DMS 273 (cell line): ENCODE measurements around the gene TADA2A.
A peak's percentile ranks its signal among the peaks of the same experiment; 100 is the strongest.
"Not testable (repeated sequence)": the region's sequence is repeated elsewhere in the genome, so short reads cannot be mapped to it uniquely, and the experiment has no call there.

ENCODE experiments used
- DNase-seq: peaks from one replicate; lab custom pipeline; 2025; ENCODE audit not compliant: unreplicated experiment; lab: John Stamatoyannopoulos, UW

Gene TADA2A

GRCh38 chr17:37490638-37491614, 84.2 kb downstream of the TADA2A start:
- peak; percentile 86 for DNase-seq

GRCh38 chr17:37492167-37492566, 85.5 kb downstream of the TADA2A start:
- no peak for DNase-seq

- no peak for DNase-seq
Observed at GRCh38 chr17:37493249-37494027, 86.8 kb downstream of the TADA2A start.

GRCh38 chr17:37494401-37494831, 87.7 kb downstream of the TADA2A start:
- no peak for DNase-seq

- no peak for DNase-seq
Observed at GRCh38 chr17:37494971-37495370, 88.3 kb downstream of the TADA2A start.

- DNase-seq: no peak
Observed at GRCh38 chr17:37500378-37500777, 93.7 kb downstream of the TADA2A start.

- no peak for DNase-seq
Observed at GRCh38 chr17:37502009-37502936, 95.6 kb downstream of the TADA2A start.

GRCh38 chr17:37503148-37503547, 96.5 kb downstream of the TADA2A start:
- DNase-seq: no peak

- no peak for DNase-seq
Observed at GRCh38 chr17:37505333-37505732, 98.6 kb downstream of the TADA2A start.

- DNase-seq: peak; percentile 91
Observed at GRCh38 chr17:37506678-37507077, 100.0 kb downstream of the TADA2A start.

GRCh38 chr17:37507111-37507510, 100.4 kb downstream of the TADA2A start:
- DNase-seq: peak; percentile 88

- DNase-seq: no peak
Observed at GRCh38 chr17:37510056-37510455, 103.4 kb downstream of the TADA2A start.

GRCh38 chr17:37511642-37512041, 105.0 kb downstream of the TADA2A start:
- DNase-seq: not testable (repeated sequence)

GRCh38 chr17:37512442-37513068, 105.9 kb downstream of the TADA2A start:
- peak; percentile 96 for DNase-seq

GRCh38 chr17:37513711-37514110, 107.0 kb downstream of the TADA2A start:
- DNase-seq: peak; percentile 13

GRCh38 chr17:37516127-37516571, 109.5 kb downstream of the TADA2A start:
- DNase-seq: peak; percentile 62

- DNase-seq: no peak
Observed at GRCh38 chr17:37517881-37518280, 111.2 kb downstream of the TADA2A start.

GRCh38 chr17:37518826-37519225, 112.1 kb downstream of the TADA2A start:
- peak; percentile 68 for DNase-seq

- DNase-seq: no peak
Observed at GRCh38 chr17:37519251-37519985, 112.7 kb downstream of the TADA2A start.
